ENCODE results near the gene SETX.
"Not testable (repeated sequence)": the region's sequence is repeated elsewhere in the genome, so short reads cannot be mapped to it uniquely, and the experiment has no call there.

Gene SETX, protein sequence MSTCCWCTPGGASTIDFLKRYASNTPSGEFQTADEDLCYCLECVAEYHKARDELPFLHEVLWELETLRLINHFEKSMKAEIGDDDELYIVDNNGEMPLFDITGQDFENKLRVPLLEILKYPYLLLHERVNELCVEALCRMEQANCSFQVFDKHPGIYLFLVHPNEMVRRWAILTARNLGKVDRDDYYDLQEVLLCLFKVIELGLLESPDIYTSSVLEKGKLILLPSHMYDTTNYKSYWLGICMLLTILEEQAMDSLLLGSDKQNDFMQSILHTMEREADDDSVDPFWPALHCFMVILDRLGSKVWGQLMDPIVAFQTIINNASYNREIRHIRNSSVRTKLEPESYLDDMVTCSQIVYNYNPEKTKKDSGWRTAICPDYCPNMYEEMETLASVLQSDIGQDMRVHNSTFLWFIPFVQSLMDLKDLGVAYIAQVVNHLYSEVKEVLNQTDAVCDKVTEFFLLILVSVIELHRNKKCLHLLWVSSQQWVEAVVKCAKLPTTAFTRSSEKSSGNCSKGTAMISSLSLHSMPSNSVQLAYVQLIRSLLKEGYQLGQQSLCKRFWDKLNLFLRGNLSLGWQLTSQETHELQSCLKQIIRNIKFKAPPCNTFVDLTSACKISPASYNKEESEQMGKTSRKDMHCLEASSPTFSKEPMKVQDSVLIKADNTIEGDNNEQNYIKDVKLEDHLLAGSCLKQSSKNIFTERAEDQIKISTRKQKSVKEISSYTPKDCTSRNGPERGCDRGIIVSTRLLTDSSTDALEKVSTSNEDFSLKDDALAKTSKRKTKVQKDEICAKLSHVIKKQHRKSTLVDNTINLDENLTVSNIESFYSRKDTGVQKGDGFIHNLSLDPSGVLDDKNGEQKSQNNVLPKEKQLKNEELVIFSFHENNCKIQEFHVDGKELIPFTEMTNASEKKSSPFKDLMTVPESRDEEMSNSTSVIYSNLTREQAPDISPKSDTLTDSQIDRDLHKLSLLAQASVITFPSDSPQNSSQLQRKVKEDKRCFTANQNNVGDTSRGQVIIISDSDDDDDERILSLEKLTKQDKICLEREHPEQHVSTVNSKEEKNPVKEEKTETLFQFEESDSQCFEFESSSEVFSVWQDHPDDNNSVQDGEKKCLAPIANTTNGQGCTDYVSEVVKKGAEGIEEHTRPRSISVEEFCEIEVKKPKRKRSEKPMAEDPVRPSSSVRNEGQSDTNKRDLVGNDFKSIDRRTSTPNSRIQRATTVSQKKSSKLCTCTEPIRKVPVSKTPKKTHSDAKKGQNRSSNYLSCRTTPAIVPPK (N-terminal part only)

DNA sequence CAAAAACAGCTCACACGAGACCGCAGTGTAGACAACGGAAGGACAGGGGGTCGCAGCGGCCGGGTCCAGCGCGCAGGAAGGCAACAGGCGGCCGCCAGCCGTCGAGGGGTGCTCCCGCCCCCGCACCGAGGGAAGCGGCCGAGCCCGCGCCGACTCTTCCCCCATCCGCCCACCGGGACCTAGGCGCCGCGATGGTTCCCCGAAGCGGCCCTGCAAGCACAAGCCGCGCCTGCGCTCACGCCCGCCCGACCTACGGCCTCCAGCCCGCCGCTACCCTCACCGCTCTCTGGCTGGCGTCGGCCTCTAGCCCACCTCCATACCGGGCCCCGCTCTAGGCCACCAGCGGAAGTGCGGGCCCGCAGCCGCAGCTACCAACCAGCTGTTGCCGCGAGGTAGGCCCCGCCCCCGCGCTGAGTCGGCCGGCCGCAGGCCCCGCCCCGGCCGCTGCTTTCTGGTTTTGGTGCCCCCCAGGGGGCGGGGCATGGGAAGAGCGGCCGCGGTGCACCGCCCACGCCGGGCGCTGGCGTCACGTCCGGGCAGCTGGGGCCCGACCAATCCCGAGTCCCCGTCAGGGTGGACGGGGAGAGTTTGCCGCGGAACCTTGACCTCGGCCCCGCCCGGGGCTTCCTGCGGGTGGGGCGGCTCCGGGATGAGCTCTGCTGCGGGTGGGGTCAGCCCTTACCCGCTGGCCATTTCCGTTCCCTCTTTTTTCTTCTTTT lies at the start of gene SETX:
SETX (minus strand) TSS at position 350 of the 719 bp plus-strand sequence. CDS start 5,558 bp downstream, outside the sequence.
- DNase-seq, result peak; percentile 96 to 97

DNA sequence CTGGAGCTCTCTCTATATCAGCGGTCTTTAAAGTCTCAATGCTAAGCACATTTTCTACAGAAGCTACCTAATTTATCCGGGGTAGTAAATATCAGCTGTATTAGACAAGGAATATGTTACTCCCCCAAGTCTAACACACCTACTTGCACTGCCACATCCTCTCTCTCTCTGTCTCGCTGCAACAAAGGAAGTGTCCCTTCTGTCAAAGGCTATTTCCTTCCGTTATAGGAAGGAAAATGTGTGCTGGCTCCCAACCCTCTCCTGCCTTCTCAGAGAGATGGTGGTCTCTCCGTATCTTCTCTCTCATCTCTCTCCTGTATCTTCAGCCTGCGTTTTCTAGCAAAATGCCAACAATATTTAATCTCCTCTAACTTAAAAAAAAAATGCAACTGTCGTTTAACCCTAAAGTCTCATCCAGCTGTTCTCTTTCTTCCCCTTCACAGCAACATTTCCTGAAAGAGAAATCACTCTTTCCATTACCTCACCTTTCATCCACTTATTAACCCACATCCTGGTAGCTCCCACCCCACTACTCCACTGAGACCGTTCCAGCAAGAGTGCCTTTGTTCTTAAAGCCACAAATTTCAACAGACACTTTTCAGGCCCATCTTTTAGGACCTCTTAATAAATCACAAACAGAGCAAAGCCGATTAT lies 49.6 kb upstream of the SETX start:
- DNase-seq, result peak in 1 of 2 donors; percentile 27

DNA sequence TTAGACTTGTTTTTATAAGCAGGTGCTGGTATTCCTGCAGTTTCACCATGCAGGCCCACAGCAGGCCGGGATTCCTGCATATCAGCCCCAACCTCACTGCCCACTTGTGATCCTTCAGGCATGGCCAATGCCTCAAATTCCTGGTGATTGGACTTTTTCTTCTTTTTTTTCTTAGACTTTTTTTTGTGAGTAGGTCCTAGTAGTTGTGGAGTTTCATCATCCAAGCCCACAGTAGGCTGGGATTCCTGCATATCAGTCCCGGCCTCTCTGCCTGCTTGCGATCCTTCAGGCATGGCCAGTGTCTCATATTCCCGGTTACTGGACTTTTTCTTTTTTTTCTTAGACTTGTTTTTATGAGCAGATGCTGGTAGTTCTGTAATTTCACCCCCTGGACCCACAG lies 47.0 kb upstream of the SETX start:
- no peak for DNase-seq

DNA sequence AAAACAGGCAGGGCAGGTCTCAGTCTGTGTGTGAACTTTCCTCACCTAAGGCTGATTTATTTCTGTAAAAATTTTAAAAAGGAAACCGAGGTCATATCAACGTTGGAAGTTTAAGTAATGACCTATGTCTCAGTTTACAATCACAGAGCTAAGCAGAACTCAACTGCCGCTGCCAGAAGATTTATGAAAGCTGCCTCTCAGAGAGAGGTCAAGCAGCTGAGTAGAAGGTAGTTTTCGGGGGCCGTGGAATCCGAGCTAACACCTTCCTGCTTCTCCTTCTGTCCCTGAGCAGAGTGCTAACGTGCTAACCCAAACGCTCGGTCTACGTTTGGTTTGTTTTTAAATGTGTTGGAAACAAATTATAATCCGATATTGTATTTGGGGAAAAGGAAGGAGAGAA lies 40.8 kb upstream of the SETX start:
- DNase-seq, result no peak

DNA sequence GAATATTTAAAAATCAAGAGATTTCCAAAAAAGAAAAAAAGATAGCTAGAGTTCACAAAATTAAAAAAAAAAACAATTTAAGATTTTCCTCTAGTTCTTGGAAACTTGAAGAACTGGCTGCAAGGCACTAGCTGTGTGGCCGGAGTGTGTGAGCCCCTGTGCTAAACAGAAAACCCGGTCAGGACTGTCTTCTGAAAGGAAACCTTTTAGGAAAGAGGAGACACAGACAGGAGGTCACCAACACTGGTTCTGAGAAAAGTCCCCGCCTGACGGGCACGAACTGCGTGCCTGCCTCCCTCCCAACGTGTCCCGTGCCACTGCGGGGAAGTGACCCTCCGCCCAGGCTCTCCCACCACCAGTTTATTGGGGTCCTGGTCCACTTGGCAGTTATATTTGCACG lies 36.7 kb upstream of the SETX start:
- DNase-seq, result no peak

DNA sequence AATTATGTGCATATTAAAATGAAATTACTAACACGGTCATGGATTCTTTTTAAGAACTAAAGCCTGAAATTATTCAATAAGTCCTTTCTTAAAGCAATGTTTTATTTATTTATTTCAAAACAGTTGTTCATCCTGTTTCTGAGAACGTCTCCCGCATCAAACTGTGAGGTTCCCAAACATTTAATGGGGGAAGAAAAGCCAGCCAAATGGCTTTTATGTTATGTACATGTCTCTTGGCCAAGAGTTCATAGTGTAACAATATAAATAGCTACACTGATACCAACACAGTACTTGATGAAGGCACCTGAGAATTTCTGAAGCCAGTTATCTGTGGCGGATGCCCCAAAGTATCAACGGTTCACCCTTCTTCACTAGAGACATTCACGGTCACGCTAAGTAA lies 36.2 kb upstream of the SETX start:
- no peak for DNase-seq

DNA sequence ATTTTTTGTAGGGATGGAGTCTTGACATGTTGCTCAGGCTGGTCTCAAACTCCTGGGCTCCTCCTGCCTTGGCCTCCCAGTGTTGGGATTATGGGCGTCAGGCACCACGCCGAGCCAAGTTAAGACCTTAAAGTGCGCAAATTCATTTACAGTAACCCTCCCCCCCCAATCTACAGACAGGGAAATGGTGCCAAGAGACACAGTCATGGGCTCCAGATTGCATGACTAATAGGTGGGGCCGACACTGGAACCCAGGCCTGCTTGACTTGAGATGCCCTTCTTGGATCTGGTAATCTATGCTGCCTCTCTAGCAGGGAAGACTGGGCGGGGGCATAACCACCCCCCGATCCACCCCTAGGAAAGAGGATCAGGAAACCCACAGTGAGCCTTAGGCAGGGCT lies 32.3 kb upstream of the SETX start:
- no peak for DNase-seq

DNA sequence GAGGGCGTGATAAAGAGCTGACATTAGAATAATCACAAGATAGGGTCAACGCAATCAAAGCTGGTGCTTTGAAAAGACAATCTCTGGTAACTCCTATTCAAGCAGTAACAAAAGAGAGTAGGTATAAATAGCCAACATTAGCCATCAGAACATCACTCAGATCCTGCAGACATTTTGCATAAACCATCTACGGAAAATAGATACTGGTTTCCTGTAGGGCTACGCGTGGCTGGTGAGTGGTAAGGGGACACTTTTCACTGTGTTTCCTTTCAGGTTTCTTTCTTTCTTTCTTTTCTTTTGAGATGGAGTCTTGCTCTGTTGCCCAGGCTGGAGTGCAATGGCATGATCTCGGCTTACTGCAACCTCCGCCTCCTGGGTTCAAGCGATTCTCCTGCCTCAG lies 29.6 kb upstream of the SETX start:
- no peak for DNase-seq

DNA sequence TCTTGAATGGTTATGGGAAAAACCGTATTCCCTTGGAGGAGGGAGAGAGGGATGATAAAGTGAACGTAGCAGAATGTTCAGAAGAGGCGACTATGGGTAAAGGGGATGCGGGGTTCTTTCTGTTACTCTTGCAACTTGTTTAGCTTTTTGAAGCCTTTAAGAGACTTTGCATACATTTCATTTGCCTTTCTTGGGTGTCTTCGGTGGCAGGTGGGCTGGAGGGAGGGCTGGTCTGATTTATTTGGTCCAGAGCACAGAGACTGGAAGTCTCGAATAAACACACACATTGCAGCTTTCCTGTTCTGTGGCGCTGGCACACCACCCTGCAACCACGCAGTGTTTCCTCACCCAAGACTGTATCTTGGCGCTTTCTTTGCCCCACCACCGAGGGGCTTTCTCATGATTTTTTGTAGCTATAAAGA lies 28.7 kb upstream of the SETX start:
- DNase-seq, result peak in 1 of 2 donors; percentile 56

DNA sequence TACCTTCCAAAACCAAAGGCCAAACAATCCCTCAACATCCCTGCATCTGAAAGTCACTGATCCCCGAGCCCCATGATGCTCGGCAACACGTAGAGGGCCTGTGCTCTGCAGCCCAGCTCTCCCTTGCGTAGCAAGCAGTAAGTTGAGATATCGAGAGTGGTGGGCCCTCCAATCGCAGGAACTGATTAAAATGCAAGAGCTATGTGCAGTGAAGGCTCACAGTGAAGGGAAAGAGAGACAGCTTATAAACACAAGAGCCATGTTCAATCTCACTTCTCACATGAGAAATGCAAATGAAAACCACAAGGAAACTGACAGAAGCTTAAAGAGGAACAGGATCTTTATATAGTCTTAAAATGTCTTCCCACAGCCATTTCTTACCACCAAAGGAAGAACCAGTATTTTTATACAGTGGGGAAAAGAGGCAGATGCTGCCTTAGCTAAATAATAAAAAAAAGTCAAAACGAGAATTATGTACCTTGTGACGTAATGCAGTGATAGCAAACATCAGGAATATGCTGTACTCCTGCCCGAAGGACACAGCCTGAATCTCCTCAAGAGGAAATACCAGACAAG lies 27.3 kb upstream of the SETX start:
- peak; percentile 8 to 13 for DNase-seq

DNA sequence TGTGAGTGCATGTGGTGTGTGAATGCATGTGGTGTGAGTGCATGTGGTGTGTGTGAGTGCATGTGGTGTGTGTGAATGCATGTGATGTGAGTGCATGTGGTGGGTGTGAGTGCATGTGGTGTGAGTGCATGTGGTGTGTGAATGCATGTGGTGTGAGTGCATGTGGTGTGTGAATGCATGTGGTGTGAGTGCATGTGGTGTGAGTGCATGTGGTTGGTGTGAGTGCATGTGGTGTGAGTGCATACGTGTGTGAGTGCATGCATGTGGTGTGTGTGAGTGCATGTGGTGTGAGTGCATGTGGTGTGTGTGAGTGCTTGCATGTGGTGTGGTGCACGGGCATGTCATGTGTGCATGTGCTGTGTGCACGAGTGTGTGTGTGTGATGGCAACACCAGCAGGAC lies 23.6 kb upstream of the SETX start:
- not testable (repeated sequence) for DNase-seq

DNA sequence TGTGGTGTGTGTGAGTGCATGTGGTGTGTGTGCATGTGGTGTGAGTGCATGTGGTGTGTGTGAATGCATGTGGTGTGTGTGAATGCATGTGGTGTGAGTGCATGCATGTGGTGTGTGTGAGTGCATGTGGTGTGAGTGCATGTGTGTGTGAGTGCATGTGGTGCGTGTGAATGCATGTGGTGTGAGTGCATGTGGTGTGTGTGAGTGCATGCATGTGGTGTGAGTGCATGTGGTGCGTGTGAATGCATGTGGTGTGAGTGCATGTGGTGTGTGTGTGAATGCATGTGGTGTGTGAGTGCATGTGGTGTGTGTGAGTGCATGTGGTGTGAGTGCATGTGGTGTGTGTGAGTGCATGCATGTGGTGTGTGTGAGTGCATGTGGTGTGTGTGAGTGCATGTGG lies 23.0 kb upstream of the SETX start:
- DNase-seq, result not testable (repeated sequence)

DNA sequence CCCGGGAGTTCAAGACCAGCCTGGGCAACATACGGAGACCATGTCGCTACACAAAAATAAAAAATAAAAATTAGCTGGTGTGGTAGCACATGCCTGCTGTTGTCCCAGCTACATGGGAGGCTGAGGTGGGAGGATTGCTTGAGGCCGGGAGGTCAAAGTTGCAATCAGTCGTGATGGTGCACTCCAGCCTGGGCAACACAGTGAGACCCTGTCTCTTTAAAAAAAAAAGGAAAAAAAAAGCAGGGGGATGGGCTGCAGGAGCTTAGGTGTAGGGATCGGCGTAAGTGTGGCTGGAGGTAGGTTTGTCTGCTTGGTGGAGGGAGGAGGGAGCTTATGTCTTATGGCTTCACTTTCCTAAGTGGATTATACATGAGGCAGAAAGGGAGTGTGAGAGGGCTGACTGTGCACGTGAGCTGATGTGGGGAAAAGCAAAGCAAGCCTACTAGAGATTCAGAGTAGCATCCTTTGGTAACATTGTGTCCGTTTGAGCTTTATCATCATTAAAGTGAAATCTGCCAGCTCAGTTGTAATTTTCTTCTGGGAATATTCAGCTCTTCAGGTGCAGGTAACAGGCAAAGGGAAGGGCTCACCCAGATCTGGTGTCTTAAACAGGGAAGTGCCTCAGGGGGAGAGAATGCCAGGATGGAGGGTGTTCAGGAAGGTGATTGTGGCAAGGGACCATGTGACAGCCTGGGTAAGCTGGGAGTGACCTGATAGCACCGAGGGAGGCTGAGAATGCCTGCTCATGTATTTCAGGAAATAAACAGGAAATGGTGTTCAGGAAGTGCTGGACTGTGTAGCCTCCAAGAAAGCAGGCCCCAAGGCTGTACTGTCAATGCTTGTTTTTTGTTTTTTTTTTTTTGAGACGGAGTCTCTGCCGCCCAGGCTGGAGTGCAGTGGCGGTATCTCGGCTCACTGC lies 17.6 kb upstream of the SETX start:
- DNase-seq, result peak in 1 of 2 donors; percentile 58

DNA sequence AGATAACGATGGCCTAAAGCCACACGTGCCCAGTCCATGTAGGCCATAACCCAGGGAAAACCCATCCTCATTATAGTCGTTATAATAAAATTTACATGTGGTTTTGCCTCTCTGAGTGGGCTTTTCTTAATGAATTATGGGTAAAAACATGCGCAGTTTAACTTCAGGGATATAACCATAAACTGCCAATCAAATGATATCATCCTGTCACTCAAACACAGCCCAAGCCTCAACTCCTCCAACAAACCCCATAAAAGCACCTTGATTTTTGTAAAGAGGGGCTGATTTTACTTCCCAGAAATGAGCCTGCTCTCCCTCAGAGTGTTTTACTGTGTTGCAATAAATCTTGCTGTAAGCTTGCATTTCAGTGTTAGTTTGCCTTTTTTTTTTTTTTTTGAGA lies 15.8 kb upstream of the SETX start:
- DNase-seq, result no peak

DNA sequence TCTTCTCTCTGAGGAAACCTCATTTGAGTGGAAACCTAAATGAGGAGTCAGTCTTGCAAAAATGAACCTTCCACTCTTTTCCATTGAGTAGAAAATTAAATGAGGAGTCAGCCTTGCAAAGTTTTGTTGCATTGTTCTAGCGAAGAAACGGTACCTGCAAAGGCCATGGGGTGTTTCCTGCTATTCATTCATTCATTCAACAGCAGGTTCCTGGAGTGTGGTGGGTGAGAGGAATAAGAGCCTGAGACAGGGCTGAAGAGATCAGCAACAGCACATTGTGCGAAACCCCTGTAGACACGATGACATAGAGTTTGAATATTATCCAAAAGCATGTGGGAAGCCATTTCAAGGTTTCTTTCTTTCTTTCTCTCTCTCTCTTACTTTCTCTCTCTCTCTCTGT lies 14.6 kb upstream of the SETX start:
- no peak for DNase-seq

DNA sequence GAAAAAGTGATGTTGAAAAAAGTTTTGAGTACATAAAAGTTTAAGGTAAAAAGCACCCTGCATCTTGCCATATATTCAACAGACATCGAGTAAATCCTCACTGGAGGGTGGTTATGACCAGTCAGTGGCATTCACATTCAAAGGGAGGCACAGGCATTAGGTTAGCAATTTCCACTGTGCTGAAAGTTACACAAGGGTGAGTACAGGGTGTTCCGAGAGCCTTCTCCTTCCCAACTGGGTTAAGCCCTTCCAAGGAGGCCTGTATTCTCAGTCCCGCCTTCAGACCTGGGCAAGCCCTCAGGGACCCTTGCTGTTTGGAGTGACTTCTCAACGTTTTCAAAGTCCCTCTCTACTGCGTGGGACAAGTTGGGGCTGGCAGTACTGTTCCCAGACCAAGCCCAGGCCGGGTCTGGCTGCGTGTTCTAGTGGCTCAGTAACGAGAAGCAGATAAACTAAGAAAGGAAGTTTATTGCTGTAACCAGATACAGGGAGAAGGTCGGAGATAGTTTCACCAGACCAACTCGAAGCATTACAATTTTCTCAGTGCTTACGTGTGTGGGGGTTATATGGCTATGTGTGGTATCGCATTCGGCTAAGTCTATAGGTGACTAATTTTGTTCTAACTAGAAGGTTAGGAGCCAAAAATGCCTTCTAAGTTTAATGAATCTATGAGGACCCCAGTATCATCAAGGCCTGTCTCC lies 13.0 kb upstream of the SETX start:
- no peak for DNase-seq

DNA sequence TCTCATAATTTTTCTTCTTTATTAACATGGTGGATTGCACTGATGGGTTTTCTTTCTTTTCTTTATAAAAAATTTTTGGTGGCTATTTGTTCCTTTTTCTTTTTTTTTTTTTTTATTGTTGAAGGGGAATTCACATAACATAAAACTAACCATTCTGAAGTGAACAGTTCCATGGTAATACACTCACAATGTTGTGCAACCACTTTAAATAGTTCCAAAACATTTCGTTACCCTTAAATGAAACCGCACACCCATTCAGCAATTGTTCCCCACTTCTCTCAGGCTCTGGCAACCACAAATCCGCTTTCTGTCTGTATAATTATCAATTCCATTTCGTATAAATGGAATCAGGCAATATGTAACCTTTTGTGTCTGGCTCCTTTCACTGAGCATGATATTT lies 11.7 kb upstream of the SETX start:
- DNase-seq, result no peak

DNA sequence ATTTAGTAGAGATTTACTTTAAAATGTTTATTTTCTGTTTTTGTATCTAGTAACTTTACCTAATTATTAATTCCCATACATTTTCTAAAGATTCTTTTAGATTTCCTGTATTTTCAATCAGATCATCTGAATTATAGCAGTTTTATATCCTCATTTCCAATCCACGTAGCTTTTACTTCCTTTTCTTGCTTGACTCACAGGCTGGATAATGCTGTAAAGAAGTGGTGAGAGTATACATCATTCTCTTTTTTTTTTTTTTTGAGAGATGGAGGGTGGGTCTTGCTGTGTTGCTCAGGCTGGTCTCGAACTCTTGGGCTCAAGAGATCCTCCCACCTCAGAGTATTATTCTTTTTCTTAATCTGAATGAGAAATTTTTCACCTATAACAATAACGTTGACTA lies 11.2 kb upstream of the SETX start:
- no peak for DNase-seq

DNA sequence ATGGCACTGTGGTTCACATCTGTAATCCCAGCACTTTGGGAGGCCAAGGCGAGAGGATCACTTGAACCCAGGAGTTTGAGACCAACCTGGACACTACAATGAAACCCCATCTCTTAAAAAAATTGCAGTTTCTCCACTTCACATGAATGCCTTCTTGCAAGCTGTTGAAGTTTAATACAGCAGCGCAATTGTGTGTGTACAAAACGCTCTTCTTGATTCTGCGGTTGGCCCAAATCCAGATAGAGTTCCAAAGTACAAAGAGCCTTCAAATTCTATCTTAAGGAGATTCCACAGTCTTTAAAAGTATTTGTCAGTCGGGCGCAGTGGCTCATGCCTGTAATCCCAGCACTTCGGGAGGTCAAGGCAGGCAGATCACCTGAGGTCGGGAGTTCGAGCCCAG lies 9.3 kb upstream of the SETX start:
- no peak for DNase-seq

DNA sequence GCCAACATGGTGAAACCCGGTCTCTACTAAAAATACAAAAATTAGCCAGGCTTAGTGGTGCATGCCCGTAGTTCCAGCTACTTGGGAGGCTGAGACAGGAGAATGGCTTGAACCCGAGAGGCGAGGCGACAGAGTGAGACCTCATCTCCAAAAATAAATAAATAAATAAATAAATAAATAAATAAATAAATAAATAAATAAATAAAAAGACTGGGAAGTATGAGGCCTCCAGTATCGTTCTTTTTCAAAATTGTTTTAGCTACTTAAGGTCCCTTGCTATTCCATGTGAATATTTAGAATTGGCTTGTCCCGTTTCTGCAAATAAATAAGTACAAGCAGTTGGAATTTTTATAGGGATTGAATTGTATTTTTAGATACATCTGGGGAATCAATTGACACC lies 3.0 kb upstream of the SETX start:
- no peak for DNase-seq

Measured in CD4-positive, alpha-beta T cell treated with Interleukin-4 for 1 hour (primary cell).